GM18502 (cell line): ENCODE data around the gene NUF2.
"Not testable (repeated sequence)": the region's sequence is repeated elsewhere in the genome, so short reads cannot be mapped to it uniquely, and the experiment has no call there.

Experiments used
- ATAC-seq: cut with Tn5 transposase; IDR thresholded peaks from one replicate; pipeline ENCODE4 v1.9.1; 2021; ENCODE audit warnings: mild to moderate bottlenecking; ENCODE audit not compliant: unreplicated experiment, poor library complexity

Gene NUF2

DNA sequence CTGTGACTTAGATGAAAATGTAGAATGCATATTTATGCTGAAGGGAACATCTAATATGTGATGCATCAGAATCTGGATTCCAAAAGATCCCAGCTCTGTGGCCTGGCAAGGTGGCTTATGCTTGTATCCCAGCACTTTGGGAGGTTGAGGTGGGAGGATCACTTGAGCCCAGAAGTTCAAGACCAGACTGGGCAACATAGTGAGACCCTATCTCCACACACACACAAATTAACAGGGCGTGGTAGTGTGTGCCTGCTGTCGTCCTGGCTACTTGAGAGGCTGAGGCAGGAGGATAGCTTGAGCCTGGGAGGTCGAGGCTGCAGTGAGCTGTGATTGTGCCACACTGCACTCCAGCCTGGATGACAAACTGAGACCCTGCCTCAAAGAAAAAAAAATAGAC is 1.6 kb downstream of the NUF2 start:
- not testable (repeated sequence) for ATAC-seq

DNA sequence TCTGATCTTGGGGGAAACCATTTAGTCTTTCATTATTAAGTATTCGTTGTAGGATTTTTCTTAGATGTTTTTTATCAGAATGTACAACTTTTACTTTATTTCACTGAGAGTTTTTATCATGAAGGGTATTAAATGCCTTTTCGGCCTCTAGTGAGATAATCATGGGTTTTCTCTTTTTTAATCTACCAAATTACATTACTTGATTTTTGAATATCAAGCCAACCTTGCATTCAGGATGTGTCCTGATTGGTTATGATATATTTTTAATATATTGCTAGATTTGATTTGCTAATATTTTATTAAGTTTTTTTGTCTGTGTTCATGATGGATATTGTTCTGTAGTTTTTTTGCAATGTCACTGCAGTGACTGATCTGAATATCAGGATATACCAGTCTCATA is 9.4 kb downstream of the NUF2 start:
- ATAC-seq: no peak

- ATAC-seq: no peak
Measured at GRCh38 chr1:163335216-163335615, 13.5 kb downstream of the NUF2 start.

- no peak for ATAC-seq
Measured at GRCh38 chr1:163337631-163338030, 15.9 kb downstream of the NUF2 start.

DNA sequence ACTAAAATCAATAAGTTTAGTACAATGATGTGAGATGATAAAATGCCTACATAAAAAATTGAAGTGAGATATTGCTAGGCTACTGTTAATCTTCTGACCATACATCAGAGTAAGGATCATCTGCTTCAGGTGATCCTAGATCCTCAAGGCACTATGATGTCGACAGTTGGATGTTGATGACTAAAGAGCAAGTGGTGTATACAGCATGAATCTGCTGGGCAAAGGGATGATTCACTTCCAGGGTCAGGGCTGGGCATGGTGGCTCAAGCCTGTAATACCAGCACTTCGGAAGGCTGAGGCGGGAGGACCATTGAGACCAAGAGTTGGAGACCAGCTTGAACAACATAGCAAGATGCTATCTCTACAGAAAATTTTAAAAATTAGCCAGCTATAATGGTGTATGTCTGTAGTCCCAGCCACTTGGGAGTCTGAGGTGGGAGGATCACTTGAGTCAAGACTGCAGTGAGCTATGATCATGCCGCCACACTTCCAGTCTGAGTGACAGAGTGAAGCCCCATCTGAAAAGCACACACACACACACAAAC is 24.6 kb downstream of the NUF2 start:
- ATAC-seq: no peak

GRCh38 chr1:163347106-163347505 is 25.4 kb downstream of the NUF2 start:
- ATAC-seq: no peak

GRCh38 chr1:163351912-163352311 is 30.2 kb downstream of the NUF2 start:
- no peak for ATAC-seq

DNA sequence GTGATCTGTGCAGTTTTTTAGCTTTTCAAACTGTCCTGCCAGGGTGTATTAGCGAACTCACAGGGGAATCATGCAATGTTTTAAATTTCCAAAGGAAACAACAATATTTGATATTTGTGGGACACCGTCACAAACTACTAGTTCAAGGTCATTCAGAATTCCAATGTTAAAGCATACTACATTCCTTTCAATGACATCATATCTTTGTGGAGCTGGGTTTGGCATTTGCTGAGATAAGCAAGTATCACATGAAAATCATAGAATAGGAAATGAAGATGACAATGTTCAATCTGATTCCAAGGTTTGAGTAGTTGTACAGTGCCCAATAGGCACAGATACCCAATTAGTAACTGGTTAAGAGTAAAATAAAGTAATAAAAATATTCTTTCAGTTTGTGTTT is 35.6 kb downstream of the NUF2 start:
- no peak for ATAC-seq

- not testable (repeated sequence) for ATAC-seq
Measured at GRCh38 chr1:163358172-163358571, 36.4 kb downstream of the NUF2 start.

DNA sequence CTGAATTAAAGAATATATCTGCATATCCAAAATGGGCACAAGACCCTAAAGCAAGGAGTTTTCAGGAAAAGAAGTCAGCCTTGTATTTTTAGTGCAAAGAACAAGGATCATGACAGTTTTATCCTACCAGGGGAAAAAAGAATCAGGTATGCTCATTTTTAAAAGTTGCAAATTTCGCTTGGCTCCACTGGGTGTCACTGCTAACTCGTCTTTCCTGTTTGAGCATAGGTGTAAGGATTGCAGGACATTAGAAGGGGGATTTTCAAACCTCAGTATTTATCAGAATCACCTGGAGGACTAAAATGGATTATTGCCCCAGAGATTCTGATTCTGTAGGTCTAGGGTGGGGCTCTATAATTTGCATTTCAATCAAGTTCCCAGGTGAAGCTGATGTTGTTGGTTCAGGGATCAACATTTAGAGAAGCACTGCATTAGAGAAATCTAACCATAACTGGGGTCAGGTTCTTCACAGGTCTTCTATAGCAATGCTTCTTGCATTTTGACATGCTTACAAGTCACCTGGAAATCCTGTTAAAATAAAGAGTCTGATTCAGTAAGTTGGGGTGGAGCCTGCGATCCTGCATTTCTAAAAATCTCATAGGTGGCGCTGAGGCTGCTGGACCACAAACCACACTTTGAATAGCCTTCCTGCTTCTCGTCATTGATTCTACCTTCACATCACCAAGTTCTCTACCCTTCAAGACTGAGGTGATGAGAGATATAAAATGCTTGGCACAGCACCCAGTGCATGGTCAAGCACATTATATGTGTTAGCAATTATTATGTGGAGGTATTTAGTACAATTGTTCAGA is 39.6 kb downstream of the NUF2 start:
- ATAC-seq: peak; percentile 70

DNA sequence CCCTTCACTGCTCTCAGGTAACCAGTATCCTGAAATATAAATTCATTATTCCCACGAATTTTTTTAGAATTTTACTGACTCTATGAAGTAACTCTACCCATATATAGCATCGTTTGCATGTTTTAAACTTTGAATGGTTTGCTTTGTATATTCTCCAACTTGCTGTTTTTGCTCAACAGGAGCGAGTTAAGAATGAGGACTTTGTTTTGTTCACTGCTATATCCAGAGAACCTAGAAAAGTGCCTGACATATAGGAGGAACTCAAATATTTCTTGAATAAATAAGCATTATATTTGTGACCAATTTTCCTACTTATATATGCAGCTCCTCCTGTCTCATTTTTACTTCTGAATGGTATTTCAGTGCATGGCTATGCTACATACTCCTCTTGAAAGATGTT is 43.4 kb downstream of the NUF2 start:
- ATAC-seq: no peak

- no peak for ATAC-seq
Measured at GRCh38 chr1:163366555-163366954, 44.8 kb downstream of the NUF2 start.

DNA sequence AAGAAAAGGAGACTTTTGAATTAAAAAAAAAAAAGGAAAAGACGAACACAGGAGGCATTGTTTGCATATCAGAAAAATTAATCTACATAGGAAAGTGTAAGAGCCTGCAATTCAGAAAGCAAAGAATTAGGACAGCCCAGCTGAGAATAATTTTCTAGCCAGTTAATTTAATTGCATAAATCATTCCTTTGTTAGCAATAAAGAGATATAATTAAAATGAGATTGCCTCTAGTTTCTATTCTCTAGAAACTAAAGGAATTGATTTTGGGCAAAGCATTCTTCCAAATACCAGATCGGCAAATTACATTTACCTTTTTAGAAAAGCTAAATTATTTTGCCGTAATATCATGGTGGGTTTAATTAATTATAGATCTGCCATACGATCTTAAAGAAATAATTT is 46.0 kb downstream of the NUF2 start:
- no peak for ATAC-seq

GRCh38 chr1:163372576-163372975 is 50.8 kb downstream of the NUF2 start:
- ATAC-seq: no peak

DNA sequence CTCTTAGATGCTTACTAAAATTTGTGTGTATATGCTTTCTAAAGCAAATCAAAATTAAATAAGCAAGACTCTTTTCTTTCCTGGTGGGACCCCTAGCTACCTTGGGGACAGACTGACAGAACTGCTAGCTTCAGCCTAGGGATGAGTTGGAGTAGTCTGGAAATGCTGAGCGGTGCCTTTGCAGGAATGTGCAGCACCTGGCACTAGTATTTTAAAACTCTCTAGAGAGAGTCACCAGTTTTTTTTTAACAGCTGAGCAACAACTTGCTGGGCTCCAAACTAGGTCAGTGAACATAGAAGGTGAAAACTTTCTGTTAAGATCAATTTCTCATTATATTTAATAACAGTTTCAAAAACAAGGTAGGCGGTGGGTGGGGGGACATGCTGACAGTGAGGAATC is 56.8 kb downstream of the NUF2 start:
- ATAC-seq: no peak

GRCh38 chr1:163379801-163380200 is 58.0 kb downstream of the NUF2 start:
- no peak for ATAC-seq

DNA sequence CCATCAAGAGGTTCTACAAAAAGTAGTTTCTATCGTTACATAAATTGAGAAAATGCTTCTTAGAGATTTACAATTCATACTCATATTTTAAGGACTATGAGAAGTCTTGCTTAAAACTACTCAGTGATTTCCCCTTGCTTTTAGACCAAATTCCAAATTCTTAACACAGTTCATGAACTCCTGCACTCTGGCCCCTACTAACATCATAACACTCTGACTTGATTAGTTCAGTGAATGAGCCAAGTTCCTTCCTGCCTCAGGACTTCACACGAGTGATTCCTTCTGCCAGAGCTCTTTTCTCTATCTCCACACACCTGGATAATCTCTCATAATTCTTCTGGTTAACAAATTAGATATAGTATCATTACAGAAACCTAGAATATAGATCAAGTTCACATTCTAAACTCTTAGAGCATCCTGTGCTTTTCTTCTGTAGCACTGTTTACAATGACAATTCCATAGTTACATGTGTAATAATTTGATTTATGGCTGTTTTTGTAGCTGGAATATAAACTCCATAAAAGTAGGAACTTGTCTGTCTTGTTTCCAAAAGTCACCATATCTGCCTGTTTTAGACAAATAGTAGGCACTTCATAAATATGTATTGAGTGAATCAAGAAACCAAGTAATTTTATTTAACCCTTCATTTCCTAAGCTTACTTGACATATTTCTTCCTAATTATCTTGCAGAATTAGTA is 59.9 kb downstream of the NUF2 start:
- ATAC-seq: no peak

DNA sequence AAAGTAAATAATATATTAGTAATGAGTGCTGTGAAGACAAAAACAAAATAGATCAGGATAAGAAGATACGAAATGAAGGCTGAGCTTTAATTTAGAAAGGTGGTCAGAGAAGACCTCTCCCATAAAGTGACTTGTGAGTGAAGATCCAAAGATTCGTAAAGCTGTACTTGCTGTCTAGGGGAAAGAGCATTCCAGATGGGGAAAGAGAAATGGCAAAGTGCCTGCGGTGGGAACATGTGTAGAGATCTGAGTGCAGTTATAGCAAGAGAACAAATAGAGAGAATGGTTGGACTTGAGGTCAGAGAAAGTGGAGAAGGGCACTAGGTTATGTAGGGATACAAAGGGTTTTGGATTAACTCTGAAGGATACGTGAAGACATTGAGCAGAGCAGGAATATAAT is 60.6 kb downstream of the NUF2 start:
- no peak for ATAC-seq

- ATAC-seq: no peak
Measured at GRCh38 chr1:163387146-163387545, 65.4 kb downstream of the NUF2 start.

GRCh38 chr1:163388970-163389369 is 67.2 kb downstream of the NUF2 start:
- no peak for ATAC-seq

DNA sequence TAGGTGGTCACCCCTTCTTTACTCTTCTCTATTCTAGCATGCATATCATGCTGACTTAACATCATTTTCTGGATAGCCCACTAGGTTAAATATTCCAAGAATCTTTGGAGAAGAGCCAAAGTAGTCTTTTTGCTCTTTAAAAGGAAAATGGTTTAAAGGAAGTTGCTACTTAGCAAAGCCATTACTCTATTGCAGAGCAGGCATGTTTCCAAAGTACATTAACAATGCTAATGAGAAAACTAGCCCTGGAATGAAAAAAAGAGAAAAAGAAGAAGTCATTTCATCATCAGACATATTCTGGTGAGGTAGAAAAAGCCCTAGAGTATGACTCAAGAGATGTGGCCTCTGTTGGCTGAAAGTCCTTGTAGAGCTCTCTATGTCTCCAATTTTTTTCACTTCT is 74.0 kb downstream of the NUF2 start:
- no peak for ATAC-seq
